NCI-H1930 (cell line): Measurements from ENCODE around the gene SLCO3A1.

Experiments used
- DNase-seq, 2 experiments: peaks; one replicate each; lab custom pipeline; 2025; lab: John Stamatoyannopoulos, UW

The SLCO3A1 gene

DNA sequence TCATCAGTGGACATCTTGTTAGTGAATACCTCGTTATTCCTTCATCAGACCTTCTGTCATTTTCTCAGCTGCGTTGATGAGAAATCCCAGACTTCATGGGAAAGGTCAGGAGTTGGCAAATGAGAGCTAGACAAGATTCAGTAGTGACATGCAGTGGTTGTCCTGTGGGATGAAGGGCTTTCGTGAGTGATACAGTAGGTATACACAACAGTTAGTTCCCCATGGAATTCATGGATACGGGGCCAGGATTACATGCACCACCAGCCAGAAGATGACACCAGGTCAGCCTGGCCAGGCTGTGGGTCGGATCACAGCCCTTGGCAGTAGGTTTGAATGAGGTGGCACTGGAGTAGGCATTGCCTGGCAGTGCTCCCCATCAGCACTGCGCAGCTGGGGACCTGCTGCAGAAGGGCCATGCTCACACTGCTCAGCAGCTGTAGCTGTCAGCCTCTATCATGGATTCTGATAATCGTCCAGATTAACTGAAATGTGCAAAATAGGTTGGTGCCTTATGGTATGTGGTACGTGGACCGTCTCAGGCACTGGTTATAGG, 150.1 kb downstream of the SLCO3A1 start:
- DNase-seq: no peak

GRCh38 chr15:92005154-92005553, 151.6 kb downstream of the SLCO3A1 start:
- DNase-seq: no peak

DNA sequence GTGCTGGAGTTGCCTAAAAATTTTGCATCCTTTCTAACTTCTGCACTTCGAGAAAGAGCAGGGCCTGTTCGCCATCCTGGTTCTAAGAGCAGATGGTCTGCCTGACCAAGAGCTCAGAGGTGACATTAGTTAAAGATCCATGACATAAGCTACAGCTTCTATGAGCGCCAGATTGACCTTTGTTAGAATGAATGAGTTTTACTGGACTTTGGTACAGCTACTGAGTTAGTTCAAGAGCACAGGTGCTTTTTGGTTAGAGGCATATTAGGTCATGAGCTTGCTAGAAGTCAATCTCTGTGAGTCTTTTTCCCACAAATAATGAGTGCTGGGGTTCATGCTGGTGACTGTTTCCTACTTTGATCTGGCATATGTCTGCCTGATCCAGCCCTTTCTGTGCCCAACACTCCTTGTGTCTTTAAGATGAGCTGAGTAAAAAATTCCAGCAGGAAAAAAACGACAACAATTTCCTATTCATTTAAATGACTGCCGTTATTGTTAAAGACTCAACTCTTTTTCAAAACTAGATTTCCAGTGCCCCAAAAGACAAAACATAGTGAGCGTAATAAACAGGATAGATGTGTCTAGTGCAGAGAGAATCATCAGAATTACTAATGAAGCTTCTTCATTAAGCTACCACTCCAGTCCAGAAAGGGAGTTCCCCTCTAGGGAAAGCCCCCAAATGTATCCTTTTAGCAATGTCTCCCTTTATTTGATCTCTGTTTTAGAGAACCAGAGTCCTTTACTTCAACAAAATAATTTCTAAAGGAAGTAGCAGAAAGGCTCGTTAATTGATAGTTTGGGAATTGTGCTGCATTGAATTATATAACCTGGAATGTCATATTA, 152.9 kb downstream of the SLCO3A1 start:
- DNase-seq: no peak

DNA sequence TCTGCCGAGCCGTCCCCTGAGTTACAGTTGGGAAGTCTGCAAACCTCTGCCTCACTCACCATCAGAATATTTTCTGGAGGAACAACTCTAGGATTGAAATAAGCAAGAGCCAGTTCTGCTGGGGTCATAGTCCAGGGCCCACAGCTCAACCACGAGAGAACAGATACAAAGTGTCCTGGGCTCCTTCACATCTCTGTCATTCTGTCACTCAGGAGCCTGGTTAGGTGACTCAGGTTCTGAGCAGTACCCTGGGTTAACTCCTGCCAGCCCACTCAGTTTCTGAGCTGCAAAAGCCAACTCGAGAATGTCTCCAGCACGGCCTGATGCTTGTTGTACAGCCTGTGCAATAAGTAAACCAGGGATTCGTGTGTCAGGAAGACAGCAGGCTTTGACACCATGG, 155.7 kb downstream of the SLCO3A1 start:
- no peak for DNase-seq

DNA sequence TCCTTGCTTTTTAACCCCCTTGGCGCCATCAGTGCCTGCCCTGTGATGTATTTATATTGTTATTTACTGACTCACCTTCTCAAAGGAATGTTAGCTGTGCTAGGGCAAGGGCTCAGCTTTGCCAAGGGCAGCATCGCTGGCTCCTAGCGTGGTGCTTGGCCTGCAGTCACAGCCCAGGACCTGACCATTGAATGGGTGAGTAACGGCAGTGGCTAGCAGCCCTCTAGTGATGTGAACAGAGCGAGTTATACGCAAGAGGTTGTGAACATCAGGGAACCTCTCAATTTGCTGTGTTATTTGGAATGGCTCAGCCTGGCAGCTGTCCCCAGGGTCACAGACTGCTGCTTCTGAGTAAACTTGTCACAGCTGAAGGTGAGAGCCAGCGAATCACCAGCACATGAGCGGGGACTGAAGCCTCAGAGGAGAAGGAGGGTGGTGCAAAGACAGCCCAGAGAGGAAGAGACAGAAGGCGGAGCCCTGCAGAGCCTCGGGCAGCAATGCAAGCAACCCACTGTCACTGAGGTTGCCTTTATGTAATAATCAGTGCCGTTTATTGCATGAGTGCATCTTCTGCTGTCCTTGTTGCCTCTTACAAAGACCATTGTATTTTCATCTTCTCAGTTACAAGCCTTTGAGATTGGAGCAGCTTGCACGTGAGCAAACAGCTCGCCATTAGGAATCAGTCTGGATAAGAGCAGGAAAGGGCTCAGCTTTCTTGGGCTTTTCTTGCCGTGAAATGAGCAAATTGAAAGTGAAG, 158.3 kb downstream of the SLCO3A1 start:
- DNase-seq: no peak

DNA sequence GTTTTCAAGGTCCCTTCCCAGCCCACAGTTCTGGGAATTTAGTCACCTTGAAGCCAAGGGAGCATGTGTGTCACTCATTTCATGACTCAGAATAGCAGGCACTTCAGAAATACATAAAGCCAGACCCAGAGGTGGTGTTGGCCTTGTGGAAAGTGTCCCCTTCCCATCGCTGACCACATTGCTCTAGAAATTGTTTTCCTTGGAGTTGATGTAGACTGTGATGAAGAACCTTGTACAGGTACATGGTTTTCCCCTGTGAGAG, 158.8 kb downstream of the SLCO3A1 start:
- DNase-seq: no peak

DNA sequence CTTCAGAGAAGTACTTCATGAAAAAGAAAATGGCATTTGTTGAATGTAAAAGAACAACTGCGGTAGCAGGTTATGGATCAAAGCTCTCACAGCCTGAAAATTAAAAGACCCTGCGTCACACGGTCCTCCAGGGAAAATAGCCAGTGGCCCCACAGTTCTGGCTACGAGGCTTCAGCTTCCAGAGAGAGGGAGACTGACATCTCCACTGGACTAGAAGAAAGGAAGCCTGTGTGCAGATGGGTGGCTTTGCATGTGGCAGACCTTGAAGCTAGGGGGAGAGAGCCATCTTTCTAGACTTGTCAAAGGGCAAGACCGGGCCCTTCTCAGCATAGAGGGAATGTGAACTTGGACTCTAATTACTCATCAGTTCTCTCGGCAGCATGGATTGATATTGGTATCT, 159.4 kb downstream of the SLCO3A1 start:
- no peak for DNase-seq

GRCh38 chr15:92014281-92015030, 160.9 kb downstream of the SLCO3A1 start:
- no peak for DNase-seq

DNA sequence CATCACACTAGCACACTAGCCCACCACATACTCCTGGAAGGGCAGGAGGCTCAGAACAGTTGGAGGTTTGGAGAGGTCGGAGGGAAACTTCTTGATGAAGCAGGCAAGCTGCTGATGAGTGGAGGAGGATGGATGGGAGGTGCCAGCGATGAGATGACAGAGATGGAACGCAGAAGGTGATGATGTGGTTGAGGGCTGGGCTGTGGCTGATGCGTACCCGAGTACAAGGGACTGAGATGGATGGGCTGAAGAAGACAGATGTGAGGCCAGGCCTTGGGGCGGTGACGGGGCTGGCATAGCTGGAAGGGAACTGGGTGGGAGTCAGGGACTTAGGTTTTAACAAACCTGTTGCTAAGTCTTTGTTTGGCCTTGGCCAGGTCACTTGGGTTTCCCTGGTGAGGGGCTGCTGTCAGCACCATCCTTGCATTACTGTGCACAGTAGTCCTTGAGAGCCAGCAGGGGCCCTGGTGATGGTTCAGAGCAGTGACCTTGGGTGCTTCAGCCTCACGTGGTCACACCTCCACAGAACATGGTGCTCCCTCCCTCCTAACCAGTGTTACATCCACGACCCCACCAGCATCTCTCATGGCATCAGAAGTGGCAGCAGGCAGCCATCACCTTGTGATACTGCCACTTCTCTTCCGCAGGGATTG, 164.5 kb downstream of the SLCO3A1 start:
- DNase-seq: no peak

GRCh38 chr15:92018535-92019239, 165.2 kb downstream of the SLCO3A1 start:
- no peak for DNase-seq

- DNase-seq: no peak
These were observed 166.2 kb downstream of the SLCO3A1 start for GRCh38 chr15:92019706-92020105.

- DNase-seq: no peak
These were observed 166.7 kb downstream of the SLCO3A1 start for GRCh38 chr15:92020207-92020606.

DNA sequence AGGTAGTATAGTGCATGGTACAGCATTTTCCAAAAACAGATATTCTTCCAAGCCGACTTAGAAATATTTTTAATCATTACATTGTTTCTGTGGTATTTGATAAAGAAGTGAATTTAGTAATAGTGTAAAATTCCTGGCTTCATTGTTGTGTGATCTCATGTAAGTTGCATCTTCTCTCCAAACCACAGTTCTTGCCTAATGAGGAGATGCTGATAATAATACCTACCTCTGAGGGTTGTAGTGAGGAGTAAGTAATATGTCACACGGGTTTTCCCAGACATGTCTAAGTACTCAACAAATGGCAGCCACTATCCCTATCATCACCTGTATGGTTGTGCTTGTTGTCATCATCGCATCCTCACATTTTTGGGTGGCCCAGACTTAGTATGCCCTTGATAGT, 167.3 kb downstream of the SLCO3A1 start:
- DNase-seq: no peak

- DNase-seq: no peak
These were observed 168.3 kb downstream of the SLCO3A1 start for GRCh38 chr15:92021792-92022191.

DNA sequence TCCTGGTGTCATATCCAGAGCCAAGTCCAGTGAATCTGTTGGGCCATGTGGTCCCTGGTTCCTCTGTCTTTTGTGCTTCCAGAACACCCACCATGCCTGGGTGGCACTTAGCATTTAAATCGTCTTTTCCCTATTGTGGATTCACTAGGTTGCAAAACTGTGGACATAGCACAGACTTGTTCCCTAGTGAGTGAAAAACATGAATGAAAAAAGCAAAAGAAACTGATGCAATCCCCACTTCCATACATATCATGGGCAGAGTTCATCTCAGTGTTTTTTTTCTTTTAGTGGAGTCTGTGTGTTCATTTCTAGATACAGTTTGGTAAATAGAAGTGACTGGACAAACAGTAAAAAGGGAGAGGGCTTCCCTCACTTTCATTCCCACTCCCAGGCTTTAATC, 170.5 kb downstream of the SLCO3A1 start:
- no peak for DNase-seq

DNA sequence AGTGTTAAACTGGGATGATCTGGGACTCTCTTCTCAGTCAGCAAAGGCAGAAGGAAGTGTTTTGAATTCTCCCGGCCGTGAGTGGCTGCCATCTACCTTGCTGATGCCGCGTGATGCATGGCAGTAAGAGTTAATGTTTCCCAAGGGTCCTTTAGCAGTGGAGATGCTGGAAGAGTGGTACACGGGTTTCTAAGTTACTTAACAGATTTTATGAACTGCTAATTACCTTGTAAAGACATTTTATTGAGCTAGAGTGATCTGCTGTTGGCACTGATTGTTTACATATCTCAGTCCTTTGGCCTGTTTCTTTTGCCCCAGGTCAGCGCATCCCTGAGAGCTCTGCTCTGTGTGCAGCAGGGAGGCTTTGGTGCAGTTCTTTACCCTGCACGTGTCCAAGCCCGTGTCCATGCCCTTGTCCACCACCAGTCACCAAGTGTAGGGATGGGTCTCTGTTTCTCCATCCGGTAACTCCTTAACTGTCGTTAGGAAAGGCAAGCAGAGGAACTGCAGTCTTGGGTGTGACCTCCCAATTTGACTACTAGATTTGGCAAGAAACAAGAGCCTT, 172.3 kb downstream of the SLCO3A1 start:
- no peak for DNase-seq

DNA sequence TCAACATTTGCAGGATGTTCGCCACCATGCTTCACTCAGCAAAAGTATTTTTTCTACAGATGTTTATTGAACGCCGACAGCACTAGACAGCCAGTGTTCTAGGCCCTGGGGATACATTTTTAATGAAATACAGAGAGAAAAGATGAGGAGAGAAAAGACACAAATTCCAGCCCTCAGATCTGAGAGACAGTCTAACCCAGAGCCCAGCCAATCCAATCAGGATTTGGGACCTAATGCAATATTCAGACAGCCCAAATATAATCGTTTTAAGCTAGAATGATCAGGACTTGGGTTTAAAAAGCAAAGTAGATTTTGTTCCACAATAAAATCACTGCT, 174.8 kb downstream of the SLCO3A1 start:
- DNase-seq: no peak

DNA sequence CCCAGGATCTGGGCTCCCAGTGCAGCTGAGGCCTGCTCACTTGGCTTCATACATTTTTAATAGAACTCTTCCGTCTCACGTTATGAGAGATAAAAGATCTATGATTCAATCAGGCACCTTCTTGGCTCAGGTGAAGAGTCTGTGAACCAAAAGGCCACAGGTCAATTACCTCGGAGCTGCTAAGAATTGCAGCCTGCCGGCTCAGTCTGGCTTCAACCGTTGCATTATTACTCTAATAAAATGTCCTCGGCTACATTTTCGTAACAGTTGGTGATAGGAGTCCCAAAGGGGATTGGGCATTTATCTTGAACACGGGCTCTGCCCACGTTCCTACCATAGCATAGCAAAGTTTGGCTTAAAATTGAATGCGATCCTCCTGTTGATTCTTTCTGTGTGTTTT, 176.3 kb downstream of the SLCO3A1 start:
- no peak for DNase-seq

- DNase-seq: no peak
These were observed 179.8 kb downstream of the SLCO3A1 start for GRCh38 chr15:92033314-92033713.

GRCh38 chr15:92033723-92034122, 180.2 kb downstream of the SLCO3A1 start:
- no peak for DNase-seq

DNA sequence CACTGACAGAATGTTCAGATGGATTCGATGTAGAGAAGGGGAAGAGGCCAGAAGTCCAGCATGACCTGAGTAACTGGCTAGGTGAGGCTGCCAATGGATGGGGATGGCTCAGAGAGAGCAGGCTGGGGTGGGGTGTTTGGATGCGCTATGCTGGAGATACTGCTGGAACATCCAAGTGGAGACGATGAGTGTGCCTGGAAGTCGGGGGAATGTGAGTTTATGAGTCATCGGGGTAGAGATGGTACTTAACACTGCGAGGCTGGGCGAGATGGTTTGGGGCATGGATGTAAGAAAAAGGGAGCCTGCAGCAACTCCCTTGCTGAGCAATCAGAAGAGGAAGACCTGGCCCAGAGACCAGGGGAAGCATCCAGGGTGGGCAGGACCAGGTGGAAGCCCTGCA, 180.7 kb downstream of the SLCO3A1 start:
- DNase-seq: no peak
